Raji (cell line): ENCODE measurements around the gene RAB9A.

Experiments used
- POLR2A ChIP-seq: IDR thresholded peaks from 2 replicates; pipeline ENCODE4 v1.6.1; 2011; ENCODE audit warnings: low read depth, low read length, control low read depth; ENCODE audit not compliant: insufficient read depth

Gene RAB9A, protein sequence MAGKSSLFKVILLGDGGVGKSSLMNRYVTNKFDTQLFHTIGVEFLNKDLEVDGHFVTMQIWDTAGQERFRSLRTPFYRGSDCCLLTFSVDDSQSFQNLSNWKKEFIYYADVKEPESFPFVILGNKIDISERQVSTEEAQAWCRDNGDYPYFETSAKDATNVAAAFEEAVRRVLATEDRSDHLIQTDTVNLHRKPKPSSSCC

GRCh38 chrX:13688958-13689740 lies at the start of gene RAB9A:
TSS of gene RAB9A (plus strand) at chrX:13689128. CDS start at chrX:13708747, 19,619 bp downstream.
- peak; percentile 86 for TF ChIP-seq POLR2A

- TF ChIP-seq POLR2A = no peak
Observed at GRCh38 chrX:13645464-13646153, 43.3 kb upstream of the RAB9A start.

DNA sequence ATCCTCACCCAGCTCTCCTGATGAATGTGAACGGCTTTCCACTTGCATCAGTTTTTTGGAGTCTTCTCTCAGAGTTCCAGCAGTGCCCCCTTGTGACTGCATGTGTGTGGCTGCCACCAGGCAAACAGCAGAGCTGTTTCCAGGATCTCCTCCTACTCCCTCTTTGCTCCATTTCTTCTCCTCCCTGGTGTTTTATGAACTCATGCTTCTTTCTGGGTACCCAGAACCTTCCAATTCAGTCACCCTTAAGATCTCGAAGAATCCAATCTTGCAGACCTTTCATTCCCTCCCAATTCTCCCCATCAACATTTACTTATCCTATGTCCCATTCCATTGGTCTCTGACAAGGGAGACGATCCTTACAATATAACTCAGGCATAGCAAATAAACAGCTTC lies 42.8 kb upstream of the RAB9A start:
- TF ChIP-seq POLR2A = no peak

DNA sequence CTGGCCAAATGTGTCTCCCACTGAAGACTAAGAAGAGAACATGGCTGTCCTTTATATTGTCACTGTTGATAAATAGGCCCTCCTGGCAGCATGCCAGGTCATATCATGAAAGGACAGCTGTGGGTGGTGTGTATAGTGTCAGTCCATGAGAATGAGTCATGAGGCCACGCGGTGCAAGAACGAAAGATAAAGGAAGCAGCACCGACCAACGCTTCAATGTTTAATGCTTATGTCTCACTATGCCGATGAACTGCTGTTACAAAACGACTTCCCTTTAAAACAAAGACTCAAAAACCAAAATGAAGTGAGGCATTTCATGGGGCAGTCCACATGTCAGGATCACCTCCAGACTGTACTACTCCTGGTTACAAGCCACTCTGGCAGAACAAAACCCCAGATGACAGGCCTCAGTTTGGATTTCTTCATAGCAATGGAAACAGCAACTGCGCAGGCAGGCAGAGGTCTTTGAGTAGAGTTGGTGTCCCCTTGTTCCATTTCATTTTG lies 41.2 kb upstream of the RAB9A start:
- no peak for TF ChIP-seq POLR2A

GRCh38 chrX:13649838-13650237 lies 39.1 kb upstream of the RAB9A start:
- no peak for TF ChIP-seq POLR2A

DNA sequence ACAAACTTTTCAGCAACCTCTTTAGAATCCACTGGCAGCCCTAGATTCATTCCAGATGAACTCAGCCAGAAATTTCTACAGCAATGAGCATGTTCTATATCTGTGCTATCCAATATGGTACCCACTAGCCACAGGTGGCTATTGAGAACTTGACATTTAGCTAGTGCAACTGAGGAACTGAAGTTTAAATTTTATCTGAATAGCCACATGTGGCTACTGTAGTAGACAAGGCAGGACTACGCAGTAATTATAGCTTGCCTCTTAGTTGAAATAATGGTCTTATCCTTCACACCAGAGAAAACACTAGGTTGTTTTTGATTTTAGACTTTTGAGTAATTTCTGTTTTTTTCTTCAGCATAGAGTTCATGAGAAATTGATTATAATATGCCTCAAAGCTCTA lies 38.6 kb upstream of the RAB9A start:
- no peak for TF ChIP-seq POLR2A

DNA sequence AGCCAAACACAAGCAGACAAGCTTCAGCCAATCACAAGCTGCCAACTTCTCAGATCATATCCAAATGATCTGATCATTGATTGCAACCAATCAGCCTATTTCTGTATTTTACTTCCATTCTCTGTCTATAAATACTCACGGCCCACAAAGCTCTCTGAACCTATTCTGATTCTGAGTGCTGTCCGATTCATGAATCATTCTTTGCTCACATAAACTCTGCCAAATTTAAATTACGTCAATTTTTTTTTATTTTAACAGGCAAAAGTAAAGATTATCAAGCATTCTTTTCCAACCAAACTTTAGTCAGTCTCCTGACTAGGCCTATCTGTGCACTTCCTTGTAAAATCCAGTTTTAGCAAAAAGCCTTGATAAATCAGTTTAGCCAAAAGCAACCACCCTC lies 37.8 kb upstream of the RAB9A start:
- no peak for TF ChIP-seq POLR2A

DNA sequence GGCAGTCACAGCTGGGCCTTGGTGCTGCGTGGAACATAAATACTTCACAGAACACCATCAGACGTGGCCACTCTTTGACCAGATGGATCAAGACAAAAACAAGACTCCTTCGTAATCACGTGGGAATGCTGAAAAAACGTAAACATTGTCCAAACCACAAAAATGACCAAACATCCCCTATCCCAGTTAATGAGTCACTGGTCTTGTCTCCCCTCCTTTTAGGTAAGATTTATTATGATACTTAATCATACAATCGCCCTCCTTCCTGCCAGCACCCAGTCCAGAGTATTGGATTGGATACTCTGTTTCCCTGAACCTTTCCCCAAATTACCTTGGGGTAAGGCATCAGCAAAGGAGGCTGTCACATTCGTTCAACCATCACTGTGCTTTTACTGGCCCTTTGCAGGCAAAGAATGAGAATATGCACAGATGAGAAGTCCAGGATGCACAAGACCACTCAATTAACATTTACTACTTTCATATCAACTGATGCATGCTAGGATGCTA lies 36.6 kb upstream of the RAB9A start:
- no peak for TF ChIP-seq POLR2A

DNA sequence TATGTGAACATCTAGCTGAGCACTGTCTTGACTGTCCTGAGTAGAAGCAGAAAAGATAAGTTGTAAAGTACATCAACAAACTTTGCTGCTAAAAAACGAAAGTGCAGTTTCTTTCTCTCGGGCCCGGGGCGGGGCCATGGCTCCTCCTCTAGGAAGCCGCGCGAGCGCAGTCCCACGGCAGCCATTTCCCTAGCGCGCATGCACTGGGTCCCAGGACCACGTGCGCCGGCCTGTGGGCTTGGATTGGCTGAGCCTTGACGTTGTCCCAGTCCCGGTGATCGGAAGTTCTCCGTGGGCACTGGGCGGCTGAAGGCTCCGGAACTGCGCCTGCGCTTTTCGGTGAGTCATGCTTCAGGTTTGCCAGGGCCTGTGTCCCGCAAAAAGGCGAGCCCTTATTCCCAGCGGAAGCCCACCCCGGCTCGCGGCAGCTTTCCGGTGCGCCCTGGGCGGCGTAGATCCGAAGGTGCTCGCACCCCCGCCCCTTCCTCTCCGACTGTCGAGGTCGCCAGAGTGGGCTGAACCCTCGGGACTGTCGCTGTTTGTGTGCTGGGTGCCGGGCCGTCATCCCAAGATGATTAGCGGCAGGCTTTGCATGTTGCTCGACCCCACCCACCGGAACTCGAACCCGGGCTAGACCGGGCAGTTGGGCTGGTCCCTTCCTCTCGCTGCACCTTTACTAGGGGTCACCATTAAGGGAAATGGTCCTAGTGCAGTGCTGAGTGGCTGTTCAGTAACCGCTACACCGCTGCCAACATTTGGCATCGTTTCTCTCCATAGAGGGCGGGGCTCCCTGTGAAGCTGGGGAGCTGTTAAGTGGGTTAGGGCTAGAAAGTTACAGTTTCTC lies 35.9 kb upstream of the RAB9A start, which contains the start of gene TCEANC:
TSS of gene TCEANC (plus strand) at position 292 of the 844 bp plus-strand sequence. CDS start 9,368 bp downstream, outside the sequence.
- TF ChIP-seq POLR2A = peak; percentile 83

GRCh38 chrX:13654116-13654515 lies 34.8 kb upstream of the RAB9A start:
- TF ChIP-seq POLR2A = no peak

DNA sequence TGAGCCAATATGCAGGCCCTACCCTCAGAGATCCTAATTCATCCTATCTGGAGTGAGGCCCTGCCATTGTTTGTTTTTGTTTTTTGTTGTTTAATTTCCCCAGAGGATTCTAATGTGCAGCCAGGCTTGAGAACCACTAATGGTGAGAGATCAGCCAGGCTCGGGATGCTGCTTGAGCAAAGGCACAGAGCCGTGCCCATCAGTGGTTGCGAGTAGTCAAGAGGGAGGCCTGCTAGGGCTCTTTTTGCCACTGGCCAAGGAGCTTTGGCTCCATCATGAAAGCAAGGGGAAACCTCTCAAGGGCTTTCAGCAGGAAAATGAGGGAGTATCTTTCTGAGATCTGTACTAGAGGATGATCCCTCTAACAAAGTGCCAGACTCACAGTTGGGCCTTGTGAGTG lies 33.3 kb upstream of the RAB9A start:
- no peak for TF ChIP-seq POLR2A

GRCh38 chrX:13658602-13659001 lies 30.3 kb upstream of the RAB9A start:
- TF ChIP-seq POLR2A = no peak

GRCh38 chrX:13659063-13659462 lies 29.9 kb upstream of the RAB9A start:
- TF ChIP-seq POLR2A = no peak

GRCh38 chrX:13661735-13662288 lies 27.1 kb upstream of the RAB9A start:
- no peak for TF ChIP-seq POLR2A
